WI38 (cell line): ENCODE results near the gene KIAA1217.

Source experiments
- H3K4me3 ChIP-seq: 2 replicates; pipeline ENCODE4 v1.5.1; 2011; ENCODE audit warnings: low read depth, mild to moderate bottlenecking, control low read depth, low read length
- TF ChIP-seq, protein P1 (sequence below): IDR thresholded peaks from 2 replicates; pipeline ENCODE4 v1.5.1; 2012; ENCODE audit warnings: low read depth, mild to moderate bottlenecking, control low read depth, low read length

The KIAA1217 gene

DNA sequence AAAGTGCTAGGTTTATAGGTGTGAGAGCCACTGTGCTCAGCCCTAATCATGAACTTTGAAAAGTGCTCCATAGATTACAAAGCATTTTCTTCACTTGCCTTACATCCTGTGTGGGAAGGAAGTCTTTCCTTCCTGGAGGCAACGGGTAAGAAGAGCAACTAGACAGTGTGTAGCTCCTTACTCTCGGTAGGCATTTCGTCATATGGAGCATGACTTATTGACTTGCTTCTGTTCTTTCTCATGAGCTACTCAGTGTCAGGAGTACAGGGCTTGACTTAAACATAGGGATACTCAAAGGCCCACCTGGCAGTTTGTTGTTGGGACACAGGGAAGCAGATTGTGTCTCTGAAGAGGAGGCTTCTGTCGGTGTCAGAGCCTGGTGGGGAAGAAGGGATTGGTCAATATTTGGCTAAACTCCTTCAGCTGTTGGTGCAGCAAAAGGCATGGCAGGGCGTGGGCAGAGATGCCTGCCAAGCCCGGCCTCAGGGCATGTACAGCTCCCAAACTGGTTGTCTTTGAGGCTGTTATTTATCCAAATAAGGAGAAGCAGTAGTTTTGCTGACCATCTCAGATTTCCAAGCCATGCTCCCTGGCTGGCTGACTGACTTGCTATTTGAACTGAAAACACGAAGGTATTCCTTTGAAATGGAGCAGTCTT, 248.9 kb downstream of the KIAA1217 start:
- no peak overlapping the region for H3K4me3 ChIP-seq

DNA sequence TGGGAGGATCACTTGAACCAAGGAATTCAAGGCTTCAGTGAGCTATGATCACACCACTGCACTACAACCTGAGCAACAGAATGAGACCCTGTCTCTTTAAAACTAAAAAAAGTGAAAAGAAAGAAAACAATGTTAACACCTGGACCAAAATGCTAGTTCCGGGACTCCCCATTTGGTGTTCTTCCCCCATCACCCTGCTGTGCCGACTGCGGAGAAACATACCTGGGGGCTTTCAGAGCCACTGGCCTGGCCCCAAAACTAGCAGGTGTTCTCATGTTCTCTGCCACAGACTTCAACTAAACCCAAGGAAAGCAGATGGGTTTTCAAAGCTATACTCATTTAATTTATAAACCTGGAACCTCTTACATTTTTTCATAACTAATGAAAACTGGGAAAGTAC, 250.9 kb downstream of the KIAA1217 start:
- no peak overlapping the region for H3K4me3 ChIP-seq
- TF ChIP-seq, protein P1, sequence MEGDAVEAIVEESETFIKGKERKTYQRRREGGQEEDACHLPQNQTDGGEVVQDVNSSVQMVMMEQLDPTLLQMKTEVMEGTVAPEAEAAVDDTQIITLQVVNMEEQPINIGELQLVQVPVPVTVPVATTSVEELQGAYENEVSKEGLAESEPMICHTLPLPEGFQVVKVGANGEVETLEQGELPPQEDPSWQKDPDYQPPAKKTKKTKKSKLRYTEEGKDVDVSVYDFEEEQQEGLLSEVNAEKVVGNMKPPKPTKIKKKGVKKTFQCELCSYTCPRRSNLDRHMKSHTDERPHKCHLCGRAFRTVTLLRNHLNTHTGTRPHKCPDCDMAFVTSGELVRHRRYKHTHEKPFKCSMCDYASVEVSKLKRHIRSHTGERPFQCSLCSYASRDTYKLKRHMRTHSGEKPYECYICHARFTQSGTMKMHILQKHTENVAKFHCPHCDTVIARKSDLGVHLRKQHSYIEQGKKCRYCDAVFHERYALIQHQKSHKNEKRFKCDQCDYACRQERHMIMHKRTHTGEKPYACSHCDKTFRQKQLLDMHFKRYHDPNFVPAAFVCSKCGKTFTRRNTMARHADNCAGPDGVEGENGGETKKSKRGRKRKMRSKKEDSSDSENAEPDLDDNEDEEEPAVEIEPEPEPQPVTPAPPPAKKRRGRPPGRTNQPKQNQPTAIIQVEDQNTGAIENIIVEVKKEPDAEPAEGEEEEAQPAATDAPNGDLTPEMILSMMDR, result no peak

More for the DNA sequence above, 248.9 kb downstream of the KIAA1217 start:
- TF ChIP-seq, protein P1, result no peak

DNA sequence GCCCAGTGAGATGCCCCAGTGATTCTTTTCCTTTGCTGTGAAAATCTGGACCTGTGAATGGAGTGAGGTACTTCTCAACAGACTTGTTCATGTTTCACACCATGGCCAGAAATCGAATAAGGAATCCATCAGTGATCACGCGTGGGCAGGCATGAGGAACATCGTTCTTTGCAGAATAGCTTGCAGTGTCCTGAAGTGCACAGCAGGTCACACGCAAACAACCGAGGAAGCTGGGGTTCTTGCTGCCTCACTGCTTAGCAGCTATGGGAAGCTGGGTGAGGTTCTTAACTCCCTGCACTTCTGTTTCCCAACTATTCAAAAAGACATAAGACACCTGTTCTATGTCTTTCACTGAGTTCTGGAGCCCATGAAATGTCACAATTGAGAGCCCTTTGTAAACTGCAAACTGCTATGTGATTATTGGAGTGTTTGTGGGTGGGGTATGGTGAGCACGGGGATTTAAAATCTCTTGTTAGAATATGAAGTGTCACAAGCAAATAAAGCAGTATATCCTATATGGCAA, 253.4 kb downstream of the KIAA1217 start:
- H3K4me3 ChIP-seq, result no peak overlapping the region
- TF ChIP-seq, protein P1, result no peak

DNA sequence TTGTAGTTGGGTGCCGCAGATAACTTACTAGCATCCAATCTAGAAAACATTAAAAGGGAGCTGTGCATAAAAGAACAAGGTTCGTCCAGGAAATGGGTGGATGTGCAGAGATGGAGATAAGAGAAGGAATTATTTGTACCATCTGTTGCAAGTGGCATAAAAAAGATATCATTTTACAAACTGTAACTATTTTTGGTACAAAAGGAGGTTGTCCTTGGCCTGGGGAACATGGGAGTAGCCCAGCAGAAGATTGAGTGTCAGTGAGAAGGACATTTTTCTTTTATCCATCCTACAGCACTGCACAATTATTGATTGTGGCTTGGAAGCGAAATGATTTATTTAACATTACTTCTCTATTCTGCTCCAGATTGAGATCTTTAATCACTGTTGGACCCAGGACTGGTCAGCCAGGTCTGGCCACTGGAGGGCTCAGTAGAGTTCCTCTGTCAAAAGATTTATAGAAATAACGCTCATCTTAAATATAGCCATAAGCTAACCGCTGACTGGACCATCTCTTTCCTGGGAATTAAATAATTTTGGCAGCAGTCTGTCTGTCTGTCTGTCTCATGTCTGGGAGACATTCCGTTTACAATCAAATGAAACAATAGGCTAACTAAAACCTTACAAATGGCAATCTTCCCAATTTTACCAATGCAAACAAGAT, 254.1 kb downstream of the KIAA1217 start:
- TF ChIP-seq, protein P1, result 0 out of 2 replicates have a peak, but pooled peaks have one; percentile 14
- H3K4me3 ChIP-seq, result no peak overlapping the region

DNA sequence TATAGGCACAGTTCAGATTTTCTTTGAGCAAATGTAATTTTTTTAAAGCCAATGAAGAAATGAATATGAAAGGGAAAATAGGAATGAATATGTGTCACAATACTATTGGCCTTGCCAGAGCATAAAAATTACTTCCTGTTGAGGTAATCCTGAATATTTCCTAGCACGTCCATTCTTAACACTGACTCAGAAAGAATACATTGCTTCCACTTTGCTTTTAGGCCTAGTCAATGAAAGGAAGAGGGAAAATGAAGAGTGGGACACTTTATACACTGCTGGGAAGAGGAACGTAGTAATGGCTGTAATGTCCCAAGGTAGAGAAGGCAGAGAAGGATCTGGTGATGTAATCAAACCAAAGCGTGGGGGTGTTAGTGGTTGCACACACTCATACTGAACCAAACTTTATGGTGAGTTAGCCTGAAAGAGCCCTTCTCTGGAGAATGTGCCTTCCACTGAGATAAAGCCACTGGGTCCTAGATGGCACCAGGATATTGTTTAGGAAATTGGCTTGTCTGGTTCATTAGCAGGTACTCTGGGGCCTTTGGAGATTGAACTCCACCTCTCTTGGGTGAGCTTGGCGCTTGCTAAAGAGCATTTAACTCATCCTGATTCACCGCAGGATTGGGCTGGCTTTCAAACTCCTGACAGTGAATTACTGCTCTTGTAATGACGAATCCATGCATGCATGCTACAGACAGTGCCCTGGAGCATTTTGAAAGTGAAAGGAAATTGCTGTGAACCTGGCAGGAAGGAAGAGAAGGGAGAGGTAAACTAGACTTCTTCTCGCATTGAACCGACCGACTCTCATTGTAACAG, 254.9 kb downstream of the KIAA1217 start:
- TF ChIP-seq, protein P1, result no peak
- H3K4me3 ChIP-seq, result peak overlapping the region; percentile 33

DNA sequence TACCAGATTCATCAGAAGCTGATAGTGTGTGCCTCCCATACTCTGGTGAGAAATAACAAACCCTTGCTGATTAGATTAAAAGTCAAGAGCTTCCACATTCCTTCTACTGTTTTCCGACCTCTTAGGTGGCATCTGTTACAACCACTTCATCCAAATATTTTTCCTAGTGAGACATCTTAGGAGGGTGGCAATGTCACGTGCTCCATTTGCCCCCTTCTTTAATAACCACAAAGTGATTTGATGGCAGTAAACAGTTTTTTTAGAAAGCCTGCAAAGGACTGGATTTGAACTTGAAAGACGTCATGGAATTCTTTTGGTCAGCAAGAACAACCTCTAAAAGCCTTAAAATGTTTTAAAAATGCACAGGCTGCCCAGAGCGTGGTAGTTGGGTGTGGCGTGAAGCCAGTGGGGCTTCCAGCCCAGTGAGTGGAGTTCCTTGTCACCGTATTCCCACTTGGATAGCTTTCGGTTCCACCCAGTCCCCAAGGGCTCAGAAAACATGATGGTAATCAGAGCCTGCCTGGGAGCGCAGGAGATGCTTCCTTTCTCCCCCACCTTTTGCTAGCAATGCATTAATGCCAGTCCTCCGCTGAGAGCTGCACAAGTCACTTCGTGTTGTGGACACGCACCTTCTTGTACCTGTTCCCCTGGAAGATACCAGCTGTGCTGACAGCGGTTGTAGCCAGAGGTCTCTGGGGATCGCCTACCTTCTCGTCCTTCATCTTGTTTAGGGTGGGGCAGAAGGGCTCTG, 256.4 kb downstream of the KIAA1217 start:
- H3K4me3 ChIP-seq, result no peak overlapping the region
- TF ChIP-seq, protein P1, result no peak
